HG03159 (cell line): ENCODE results near the gene LMX1B.

Experiments used
- ATAC-seq: cut with Tn5 transposase; IDR thresholded peaks from one replicate; pipeline ENCODE4 v1.9.1; 2021; ENCODE audit warnings: mild to moderate bottlenecking, moderate library complexity; ENCODE audit not compliant: unreplicated experiment

LMX1B gene

DNA sequence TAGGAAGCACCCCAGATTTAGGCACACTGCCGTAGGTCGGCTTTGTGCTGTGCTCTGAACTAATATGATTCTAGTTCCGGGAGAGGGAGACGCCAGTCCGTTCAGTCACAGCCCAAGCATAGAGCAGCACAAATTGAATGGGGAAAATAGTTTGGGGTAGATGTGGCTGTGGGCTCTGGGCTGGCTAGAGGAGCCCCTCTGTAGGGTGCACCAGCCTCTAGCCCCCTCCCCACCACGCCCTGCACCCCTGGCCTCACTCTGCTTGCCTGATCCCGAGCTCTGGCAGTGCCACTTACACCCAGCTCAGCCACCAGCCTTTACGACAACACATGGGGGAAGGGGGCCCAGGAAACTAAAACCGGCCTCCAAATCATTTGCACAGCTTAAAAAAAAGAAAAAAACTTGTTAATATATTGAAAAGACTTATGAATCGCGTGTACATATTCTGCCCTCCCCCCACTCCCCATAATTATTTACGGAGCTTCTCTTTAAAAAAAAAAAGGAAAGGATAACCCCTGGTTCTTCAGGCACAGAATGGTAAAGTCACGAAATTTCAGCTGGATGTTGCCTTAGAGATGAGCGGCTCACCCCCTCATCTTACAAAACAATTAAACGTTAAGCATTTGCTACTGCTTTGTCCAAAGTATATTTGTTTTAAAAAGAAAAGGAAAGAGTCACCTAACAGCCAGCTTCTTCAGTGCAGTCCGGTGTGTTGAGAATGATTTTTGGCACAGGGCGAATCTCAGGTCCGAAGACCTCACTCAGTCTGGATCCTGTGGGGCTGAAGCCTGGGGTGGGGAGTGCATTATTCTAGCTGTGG, 3.5 kb downstream of the LMX1B start:
- ATAC-seq: no peak

GRCh38 chr9:126617823-126618165, 4.1 kb downstream of the LMX1B start:
- ATAC-seq: no peak

DNA sequence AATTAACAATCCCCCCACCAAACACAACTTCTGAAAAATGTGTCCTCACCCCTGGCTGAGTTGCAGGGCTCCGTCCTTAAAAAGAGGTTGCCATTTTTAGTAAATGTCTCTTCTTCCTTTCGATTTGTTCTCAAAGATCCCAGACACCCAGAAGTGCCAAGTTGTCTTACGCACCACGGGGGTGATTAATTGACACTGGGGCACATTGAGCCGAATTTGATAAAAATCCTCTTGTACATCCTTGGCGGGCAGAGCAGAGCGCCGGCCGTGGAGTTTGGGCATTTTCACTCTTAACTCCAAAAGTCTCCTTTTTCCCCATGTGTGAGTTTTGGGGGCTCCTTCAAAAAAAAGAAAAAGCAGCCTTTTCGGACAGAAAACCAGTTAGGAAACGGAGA, 4.5 kb downstream of the LMX1B start:
- ATAC-seq: no peak

- ATAC-seq: no peak
Observed at GRCh38 chr9:126618585-126619360, 5.0 kb downstream of the LMX1B start.

- no peak for ATAC-seq
Observed at GRCh38 chr9:126619361-126620135, 5.8 kb downstream of the LMX1B start.

DNA sequence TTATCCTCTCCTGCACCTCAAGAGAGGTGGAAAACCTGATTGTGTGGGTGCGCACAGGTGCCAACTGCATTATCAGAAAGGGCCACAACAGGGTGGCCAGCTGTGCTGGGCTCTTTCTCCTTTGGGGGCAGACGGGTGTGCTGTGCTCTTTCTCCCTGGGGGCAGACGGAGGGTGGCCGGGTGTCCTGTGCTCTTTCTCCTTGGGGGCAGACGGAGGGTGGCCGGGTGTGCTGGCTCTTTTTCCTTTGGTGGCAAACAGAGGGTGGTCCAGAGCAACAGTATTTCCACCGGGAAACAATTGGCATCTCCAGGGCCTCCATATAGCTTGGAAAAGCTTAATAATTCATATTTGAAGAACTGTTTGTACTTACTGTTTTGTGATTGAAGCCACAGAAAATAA, 6.8 kb downstream of the LMX1B start:
- ATAC-seq: no peak

DNA sequence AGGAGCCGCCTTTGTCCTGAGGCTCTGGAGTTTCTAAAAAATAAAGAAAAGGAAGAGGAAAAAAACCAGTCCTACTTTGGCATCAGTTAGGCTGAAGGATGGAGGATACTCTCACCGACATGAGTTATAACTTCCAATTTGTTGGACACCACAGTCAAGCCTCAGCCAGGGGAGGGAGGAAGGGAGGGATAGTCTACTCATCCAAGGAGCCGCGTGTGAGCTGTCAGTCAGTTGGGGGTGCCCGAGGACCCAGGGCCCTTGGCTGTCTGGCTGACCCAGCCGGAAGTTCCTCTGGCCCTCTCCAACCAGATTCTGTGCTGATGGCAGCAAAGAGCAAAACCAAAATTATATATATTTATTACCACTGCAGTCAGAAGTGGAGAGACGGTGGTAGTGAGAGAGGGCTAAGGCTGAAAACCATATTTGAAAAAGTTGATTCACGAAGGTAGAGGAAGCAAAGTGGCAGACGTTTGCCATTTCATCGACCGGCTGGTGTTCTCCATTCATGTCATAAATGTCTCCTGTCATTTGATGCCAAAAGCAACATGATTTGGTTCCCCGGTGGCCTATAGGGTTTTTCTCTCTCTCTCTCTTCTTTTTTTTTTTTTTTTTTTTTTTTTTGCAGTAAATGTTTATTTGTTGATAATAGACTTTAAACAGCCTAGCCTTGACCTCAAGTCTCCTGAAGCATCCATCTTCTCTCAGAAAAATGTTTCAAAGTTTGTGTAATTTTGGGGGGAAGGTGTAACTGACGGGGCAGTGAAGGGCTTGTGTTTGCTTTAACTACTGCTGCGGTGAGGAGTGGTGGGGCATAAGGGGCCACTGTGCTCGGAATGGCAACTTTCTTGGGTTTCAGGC, 7.6 kb downstream of the LMX1B start:
- ATAC-seq: no peak

GRCh38 chr9:126621919-126622735, 8.4 kb downstream of the LMX1B start:
- ATAC-seq: no peak

DNA sequence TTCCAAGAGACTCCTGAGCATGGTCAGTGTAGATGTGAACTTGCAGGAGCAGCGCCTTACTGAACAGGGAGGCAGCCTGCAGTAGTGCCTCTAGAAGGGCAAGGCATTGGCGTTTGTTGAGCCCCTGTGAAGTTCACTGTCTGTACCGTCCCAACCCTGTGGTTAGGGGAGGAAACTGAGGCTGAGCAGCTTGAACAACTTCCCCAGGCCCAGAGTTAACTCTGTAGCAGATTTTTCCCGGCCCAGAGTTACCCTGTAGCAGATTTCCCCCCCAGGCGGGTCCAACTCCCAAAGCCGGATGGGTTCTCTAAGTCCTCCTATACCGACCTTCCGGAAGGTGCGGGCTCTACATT, 9.6 kb downstream of the LMX1B start:
- ATAC-seq: no peak

DNA sequence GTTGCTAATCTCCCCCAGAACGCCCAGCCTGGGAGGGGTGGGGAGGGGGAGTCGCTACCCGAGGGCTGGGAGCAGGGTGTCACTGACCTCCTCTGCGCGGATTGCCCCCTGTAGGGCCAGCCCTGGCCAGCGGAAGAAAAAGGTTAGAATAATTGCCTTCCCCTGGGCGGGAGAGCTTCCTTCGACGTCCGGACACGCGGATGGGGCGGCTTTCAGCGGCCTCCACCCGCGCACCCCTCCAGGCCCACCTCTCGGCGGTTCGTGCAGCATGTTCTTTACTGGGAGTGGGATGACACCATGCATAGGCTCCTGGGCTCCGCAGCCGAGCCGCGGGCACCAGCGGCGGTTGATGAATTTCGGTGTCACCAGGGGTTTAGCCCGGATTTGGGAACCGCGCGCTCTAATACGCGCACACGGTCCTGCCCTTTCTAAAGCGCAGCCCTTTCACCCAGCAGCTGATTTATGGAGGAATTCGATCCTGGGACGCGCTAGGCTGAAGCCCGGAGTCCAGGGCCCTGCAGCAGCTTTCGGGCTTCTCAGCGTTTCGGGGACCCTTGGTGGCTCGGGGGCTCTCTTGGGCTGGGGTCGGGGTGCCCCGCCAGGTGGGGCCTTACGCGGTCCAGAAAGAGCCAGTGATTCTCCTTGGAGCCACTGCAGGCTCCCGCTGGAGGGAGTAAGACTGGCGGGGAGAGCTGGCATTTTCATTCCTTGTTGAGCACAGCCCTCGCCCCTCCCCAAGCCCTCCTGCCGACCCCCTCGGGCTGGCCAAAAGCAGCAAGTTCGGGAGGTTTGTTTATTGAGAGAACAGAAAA, 10.1 kb downstream of the LMX1B start:
- no peak for ATAC-seq

GRCh38 chr9:126624479-126624826, 10.7 kb downstream of the LMX1B start:
- no peak for ATAC-seq

- no peak for ATAC-seq
Observed at GRCh38 chr9:126624912-126625311, 11.2 kb downstream of the LMX1B start.

DNA sequence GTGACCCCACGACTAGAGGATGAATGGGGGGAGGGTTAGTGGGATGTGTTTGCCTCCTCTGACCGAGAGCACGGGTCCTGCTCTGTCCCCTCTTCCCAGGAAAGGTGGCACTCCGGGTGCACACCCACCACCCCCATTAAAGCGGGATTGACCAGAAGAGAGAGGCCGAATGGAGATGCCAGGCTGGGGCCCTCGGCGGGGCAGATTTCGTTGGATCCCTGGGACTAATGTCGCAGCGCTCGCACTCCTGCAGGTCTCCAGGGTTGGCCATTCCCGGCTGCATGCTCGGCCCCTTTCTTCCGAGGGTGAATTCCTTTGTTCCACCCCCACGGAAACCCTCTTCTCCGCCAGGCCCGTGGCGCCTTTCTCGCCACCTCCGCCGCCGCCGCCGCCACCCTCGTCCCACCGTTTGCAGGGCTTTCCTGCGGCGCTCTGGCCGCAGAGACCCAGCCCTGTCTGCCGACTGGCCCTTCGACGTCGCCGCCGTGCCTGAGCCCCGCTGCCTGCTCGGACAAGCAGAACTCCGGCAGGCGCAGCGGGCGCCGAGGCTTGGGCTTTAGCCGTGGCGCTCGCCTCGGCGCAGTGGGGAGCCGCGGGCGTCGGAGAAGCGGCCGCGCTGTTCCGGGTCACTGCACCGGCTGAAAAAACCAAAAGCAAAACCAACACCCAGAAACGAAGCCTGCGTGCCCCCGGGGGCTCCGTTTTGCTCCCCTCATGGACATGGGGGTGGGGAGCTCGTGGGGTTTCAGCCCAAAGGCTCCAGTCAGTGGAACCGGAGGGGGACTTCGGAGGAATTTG, 11.8 kb downstream of the LMX1B start:
- ATAC-seq: no peak

GRCh38 chr9:126626127-126626925, 12.6 kb downstream of the LMX1B start:
- no peak for ATAC-seq

DNA sequence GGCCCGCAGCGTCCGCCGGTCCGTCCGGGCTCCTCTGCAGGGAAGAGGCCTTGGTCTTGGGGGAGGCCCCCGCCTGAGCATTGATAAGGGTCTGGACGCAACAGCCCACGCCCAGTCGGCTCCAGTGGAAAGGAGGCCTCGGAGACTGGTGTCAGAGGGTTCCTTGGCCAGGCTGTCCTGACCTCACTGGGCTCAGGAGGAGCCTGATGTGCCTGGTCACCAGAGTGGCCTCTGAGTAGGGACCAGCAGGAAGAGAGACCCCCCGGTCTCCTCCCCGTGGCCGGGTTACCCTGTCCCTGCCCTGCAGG, 13.2 kb downstream of the LMX1B start:
- no peak for ATAC-seq

DNA sequence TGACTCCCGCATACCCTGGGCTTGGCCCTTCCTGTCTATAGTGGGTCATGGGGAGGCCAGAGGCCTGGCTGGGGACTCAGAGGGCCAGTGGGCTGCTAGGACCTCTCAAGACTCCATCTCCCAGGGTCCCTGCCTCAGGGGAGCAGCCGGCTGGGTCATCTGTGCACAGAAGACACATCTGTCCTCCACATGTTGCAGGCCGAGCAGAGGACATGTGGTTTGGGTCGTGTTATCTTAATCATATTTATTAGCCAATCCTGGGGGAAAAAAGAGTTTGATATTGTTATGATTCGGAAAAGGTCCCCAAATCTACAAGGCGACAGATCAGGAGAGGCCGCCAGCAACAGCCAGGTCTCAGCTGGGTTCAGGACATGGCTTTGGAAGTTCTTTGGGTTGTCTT, 14.4 kb downstream of the LMX1B start:
- no peak for ATAC-seq

DNA sequence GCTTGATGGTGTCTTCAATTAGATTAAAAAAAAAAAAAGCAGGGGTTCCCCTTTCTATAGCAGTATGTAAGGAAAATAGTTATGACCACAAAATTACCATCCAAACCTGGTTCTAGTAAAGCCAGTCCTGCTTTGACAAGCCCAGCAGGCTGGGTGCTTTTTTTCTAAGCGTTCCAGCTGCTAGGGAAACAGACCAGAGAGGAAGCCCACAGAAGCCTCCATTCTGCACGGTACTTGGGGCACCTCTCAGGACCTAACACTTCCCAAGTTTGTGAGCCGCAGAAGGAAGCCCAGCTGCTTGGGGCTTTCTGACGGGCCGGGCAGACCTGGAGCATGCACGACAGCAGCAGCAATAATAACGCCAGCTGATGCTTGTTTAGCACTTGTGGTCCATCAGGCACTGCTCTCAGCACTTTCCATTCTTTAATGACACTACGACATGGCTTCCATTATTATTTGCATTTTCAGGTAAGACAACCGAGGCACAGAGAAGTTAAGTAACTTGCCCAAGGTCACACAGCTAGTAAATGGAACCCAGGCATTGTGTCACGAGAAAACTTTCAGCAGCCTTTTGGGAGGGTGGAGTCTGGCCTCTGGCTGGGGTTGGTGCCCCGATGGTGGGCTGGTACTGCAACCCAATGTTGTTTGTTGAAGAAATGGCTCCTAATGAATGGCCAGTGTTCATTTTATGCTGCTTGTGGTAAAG, 15.4 kb downstream of the LMX1B start:
- ATAC-seq: no peak
